Uterus (tissue), 2 donors: Measurements from ENCODE around the gene ZSCAN26.

ENCODE experiments used
- CTCF ChIP-seq, 4 experiments: fragments of 200-600 bp in 2 of 4; fragments of 450-650 bp in 2 of 4; sonication (generic) in 2 of 4; IDR thresholded peaks; one replicate each; pipeline ENCODE4 v1.5.1; 2016 to 2019; ENCODE audit warnings: antibody characterized with exemption in 4 of 4, mild to moderate bottlenecking in 2 of 4, moderate library complexity in 1 of 4
- POLR2A ChIP-seq, 2 donors: fragments of 450-650 bp; IDR thresholded peaks; one replicate each; pipeline ENCODE4 v1.6.1; 2016; ENCODE audit warnings: antibody characterized with exemption in 2 of 2, mild to moderate bottlenecking in 1 of 2, moderate library complexity in 1 of 2

- TF ChIP-seq CTCF (IDR thresholded peaks at IDR 0.05) = no peak
- no peak for TF ChIP-seq POLR2A (IDR thresholded peaks at IDR 0.05)
Measured at GRCh38 chr6:28277746-28278145, 10.8 kb downstream of the ZSCAN26 start.
